ENCODE results near the gene RCN1.

GRCh38 chr11:32109138-32109537 lies 18.3 kb downstream of the RCN1 start:
- TF ChIP-seq CTCF (IDR thresholded peaks at IDR 0.05) (no peak), ZFX (IDR thresholded peaks at IDR 0.05; ENCODE audit: borderline replicate concordance) (no peak)

Measured in 22Rv1 (cell line).